Measurements from ENCODE around the gene CHST6. TPM values are rescaled to one million over a fixed set of nuclear protein-coding genes. Genes with fewer than 3 reads are reported as not detected.
A peak's percentile ranks its signal among the peaks of the same experiment; 100 is the strongest.

The CHST6 gene
- total RNA-seq, 3 donors from 2014 or later = under 0.01 to 0.44 TPM; not detected in 1

DNA sequence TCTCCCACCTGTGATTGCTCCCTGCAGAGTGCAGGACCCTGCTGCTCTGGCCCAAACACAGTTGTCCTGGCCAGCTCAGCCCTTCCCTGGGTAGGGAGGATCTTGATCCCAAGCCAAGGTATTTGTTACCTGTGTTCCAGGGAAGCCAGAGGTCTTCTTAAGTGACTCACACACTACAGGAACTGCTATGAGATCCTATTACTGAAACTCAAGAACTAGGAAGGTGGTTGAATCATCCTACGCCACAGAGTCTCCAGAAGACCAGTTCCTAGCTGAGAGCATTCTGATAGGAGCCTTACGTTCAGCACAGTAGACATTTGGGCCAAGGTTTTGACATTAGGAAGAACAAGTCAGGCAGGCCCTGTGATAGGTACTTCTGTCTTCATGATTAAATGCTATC, 12.0 kb downstream of the CHST6 start:
- peak overlapping the region; percentile 12 to 35 for H3K27ac ChIP-seq
- intact Hi-C loops (cut with DNase I; ENCODE audit: low total_unique reads) = loop anchor here (5.0 kb wide), 1 partner anchor 561 kb away; no protein-coding TSS in a partner anchor

DNA sequence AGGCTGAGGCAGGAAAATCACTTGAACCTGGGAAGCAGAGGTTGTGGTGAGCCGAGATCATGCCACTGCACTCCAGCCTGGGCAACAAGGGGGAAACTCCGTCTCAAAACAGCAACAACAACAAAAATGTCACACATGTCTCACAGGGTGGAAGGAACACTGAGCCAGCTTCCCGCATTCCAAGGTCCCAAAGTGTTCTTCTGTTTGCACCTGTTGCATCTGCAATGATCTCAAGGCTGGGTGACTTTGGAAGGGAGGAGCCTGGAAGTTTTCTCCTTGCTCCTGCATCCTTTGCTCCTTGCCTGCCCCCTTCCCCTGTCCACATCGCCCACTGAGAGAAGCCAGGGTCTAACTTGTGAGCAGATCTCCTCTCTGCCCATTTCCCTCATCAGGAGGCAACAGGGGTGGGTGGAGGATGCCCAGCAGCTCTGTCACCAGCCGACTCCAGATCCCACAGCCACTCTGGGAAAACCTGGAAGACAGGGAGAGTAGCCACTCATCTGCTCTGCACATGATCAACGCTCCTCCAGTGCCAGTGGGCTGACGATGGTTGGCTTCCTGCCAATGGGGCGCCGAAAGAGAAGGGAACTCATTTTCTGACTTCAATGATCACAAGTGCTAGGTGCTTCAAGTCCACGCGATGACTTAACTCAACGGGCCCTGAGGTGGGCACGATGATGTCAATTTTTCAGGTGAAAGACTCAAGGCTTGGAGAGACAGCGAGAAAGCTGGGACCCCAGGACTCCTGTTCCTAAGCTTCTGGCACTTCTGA, 12.6 kb downstream of the CHST6 start:
- Histone ChIP-seq H3K4me3 (no peak overlapping the region), H3K36me3 (no peaks in the 10 kb centered on the region), H3K4me1 (no peaks in the 10 kb centered on the region), H3K27me3 (no peaks in the 10 kb centered on the region), H3K9me3 (no peaks in the 10 kb centered on the region), H3K27ac (no peak overlapping the region)
- DNase-seq (ENCODE audit: low spot score in 2 of 2) = no peak
- intact Hi-C loops (cut with DNase I; ENCODE audit: low total_unique reads) = loop anchor here (5.0 kb wide), 1 partner anchor 560 kb away; no protein-coding TSS in a partner anchor
- TF ChIP-seq POLR2A (IDR thresholded peaks at IDR 0.05) (no peak), POLR2AphosphoS5 (IDR thresholded peaks at IDR 0.05) (no peak)
- TF ChIP-seq, protein P1, sequence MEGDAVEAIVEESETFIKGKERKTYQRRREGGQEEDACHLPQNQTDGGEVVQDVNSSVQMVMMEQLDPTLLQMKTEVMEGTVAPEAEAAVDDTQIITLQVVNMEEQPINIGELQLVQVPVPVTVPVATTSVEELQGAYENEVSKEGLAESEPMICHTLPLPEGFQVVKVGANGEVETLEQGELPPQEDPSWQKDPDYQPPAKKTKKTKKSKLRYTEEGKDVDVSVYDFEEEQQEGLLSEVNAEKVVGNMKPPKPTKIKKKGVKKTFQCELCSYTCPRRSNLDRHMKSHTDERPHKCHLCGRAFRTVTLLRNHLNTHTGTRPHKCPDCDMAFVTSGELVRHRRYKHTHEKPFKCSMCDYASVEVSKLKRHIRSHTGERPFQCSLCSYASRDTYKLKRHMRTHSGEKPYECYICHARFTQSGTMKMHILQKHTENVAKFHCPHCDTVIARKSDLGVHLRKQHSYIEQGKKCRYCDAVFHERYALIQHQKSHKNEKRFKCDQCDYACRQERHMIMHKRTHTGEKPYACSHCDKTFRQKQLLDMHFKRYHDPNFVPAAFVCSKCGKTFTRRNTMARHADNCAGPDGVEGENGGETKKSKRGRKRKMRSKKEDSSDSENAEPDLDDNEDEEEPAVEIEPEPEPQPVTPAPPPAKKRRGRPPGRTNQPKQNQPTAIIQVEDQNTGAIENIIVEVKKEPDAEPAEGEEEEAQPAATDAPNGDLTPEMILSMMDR (IDR thresholded peaks at IDR 0.05) = no peak

More for the DNA sequence above, 12.0 kb downstream of the CHST6 start:
- Histone ChIP-seq H3K4me3 (no peak overlapping the region), H3K36me3 (no peaks in the 10 kb centered on the region), H3K9me3 (no peaks in the 10 kb centered on the region), H3K27me3 (no peaks in the 10 kb centered on the region), H3K4me1 (no peaks in the 10 kb centered on the region)
- peak in 1 of 2 donors; percentile 31 for DNase-seq (ENCODE audit: low spot score in 2 of 2)
- TF ChIP-seq POLR2AphosphoS5 (IDR thresholded peaks at IDR 0.05) = no peak
- no peak for TF ChIP-seq POLR2A (IDR thresholded peaks at IDR 0.05)
- TF ChIP-seq, protein P1 (IDR thresholded peaks at IDR 0.05) = no peak

DNA sequence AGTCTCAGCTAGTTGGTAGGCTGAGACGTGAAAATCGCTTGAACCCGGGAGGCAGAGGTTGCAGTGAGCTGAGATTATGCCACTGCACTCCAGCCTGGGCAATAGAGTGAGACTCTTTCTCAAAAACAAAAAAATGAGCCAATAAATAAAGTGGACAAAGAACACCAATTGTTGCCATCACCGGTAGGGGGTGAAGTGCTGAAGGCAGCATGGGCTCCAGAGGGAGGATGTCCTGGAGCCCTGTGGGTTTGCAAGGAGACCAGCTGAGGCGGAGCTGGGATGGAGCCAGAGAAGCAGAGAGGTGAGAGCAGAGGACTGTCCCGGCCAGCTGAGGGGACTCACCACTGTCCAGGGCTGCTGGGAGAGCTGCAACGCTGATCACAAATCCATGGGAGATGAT, 13.8 kb downstream of the CHST6 start:
- H3K4me3 ChIP-seq = no peak overlapping the region
- no peak for DNase-seq (ENCODE audit: low spot score in 2 of 2)
- H3K4me1 ChIP-seq = no peaks in the 10 kb centered on the region
- H3K27me3 ChIP-seq = no peaks in the 10 kb centered on the region
- H3K36me3 ChIP-seq = no peaks in the 10 kb centered on the region
- H3K27ac ChIP-seq = no peak overlapping the region
- H3K9me3 ChIP-seq = no peaks in the 10 kb centered on the region
- TF ChIP-seq, protein P1 (IDR thresholded peaks at IDR 0.05) = no peak
- TF ChIP-seq POLR2A (IDR thresholded peaks at IDR 0.05) = no peak
- intact Hi-C loops (cut with DNase I; ENCODE audit: low total_unique reads) = loop anchor here (5.0 kb wide), 1 partner anchor 559 kb away; no protein-coding TSS in a partner anchor

DNA sequence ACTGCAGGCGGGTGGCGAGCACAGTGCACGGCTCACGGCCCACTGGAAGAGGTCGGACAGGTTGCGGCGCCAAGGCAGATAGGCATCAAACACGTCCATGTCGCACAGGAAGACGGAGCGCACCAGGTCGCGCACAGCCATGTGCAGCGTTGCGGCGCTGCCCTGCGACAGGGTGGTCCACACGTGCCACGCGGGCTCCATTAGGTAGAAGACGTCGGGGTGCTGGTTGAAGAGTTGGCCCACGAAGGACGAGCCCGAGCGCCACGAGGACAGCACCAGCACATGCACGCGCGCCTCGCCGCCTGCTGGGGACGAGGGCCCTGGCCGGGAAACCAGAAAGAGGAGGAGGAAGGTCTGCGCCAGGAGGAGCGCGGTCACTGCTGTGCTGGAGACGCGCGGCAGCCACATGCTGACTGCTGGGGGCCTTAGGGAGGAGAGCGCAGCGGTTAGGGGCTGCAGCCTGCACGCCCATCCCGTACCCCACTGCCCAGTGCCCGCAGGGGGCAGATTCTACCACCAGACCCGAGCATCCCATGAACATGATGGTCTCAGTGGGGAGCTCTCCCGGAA, 15.7 kb downstream of the CHST6 start:
- DNase-seq (ENCODE audit: low spot score in 2 of 2) = no peak
- Histone ChIP-seq H3K36me3 (no peaks in the 10 kb centered on the region), H3K27me3 (no peaks in the 10 kb centered on the region), H3K9me3 (no peaks in the 10 kb centered on the region), H3K27ac (no peak overlapping the region), H3K4me3 (no peak overlapping the region), H3K4me1 (no peaks in the 10 kb centered on the region)
- TF ChIP-seq POLR2AphosphoS5 (IDR thresholded peaks at IDR 0.05) = no peak
- TF ChIP-seq, protein P1 (IDR thresholded peaks at IDR 0.05) = no peak
- no peak for TF ChIP-seq POLR2A (IDR thresholded peaks at IDR 0.05)
- intact Hi-C loops (cut with DNase I; ENCODE audit: low total_unique reads) = no loop called here

Measured in breast epithelium (tissue), 4 donors.